T-helper 1 cell treated with Interleukin-12 subunit alpha and Interleukin-12 subunit beta and Interleukin-4 antibody, amounts not matched to agents 30 μg/mL and 1 μg/mL, for 36 hours (primary cell): Measurements from ENCODE around the gene HS6ST2.
"Not testable (repeated sequence)": the region's sequence is repeated elsewhere in the genome, so short reads cannot be mapped to it uniquely, and the experiment has no call there.

Source experiments
- H3K27ac Mint-ChIP-seq: one replicate; pipeline ENCODE4 v1.8.0; 2021; ENCODE audit warnings: mild to moderate bottlenecking, mixed read lengths
- H3K27me3 Mint-ChIP-seq: one replicate; pipeline ENCODE4 v1.8.0; 2021; ENCODE audit warnings: low read depth, mixed read lengths
- H3K36me3 Mint-ChIP-seq: one replicate; pipeline ENCODE4 v1.8.0; 2021; ENCODE audit warnings: low read depth, mixed read lengths
- H3K4me1 Mint-ChIP-seq: one replicate; pipeline ENCODE4 v1.8.0; 2021; ENCODE audit warnings: low read depth, mixed read lengths
- H3K4me3 Mint-ChIP-seq: one replicate; pipeline ENCODE4 v1.8.0; 2021; ENCODE audit warnings: mild to moderate bottlenecking, moderate library complexity, mixed read lengths
- H3K9me3 Mint-ChIP-seq: one replicate; pipeline ENCODE4 v1.8.0; 2021; ENCODE audit warnings: mixed read lengths

The HS6ST2 gene

DNA sequence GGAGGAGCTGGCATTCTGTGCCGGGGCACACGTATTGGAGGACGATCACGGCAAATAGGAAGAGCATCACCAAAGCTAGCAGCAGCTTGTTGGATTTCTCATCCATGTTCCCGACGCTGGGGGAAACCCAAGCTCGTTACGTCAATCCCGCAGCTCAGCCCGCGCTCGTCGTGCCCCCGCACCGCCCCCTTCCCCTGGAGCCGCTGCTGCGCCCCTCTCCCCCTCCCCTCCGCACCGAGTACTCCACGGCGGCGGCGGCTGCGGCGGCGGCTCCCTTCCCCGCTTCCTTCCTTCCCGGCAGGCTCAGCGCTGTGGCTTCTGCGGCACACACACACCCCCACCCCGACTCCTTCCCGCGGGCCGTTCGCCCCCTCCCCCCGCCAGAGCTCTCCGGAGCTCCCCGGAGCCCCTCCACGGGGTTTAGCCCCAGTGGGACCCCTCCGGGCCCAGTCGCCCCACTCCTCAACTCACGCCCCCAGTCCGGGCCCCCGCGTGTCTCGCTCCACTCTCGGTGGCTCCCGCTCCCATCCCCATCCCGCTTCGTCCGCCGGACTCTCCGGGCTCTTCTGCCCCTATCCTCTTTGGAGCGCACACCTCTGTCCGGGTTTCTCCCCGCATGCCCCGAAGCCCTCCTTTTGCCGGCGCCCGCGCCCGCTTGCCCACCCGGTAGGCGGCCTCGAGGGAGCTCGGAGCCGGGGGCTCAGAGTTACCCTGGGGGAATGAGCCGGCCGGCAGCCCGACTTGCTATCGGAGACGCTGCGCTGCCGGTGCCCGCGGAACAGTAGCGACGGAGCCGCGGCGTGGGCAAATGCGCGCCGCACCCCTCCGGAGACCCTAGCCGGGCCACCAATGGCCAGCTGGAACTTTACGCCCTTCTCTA is 978 bp downstream of the HS6ST2 start:
- H3K27ac Mint-ChIP-seq, result no peak overlapping the region
- H3K9me3 Mint-ChIP-seq, result no peaks in the 10 kb centered on the region
- H3K27me3 Mint-ChIP-seq, result peaks cover 49% of the 10 kb centered on the region
- no peaks in the 10 kb centered on the region for H3K36me3 Mint-ChIP-seq
- H3K4me1 Mint-ChIP-seq, result peaks cover 11% of the 10 kb centered on the region
- H3K4me3 Mint-ChIP-seq, result peak overlapping the region; percentile 74

- peaks cover 50% of the 10 kb centered on the region for H3K27me3 Mint-ChIP-seq
Observed at GRCh38 chrX:132956421-132957210, 1.8 kb downstream of the HS6ST2 start.

GRCh38 chrX:132955690-132956089 is 2.7 kb downstream of the HS6ST2 start:
- peaks cover 11% of the 10 kb centered on the region for H3K4me1 Mint-ChIP-seq
- H3K27me3 Mint-ChIP-seq, result peaks cover 59% of the 10 kb centered on the region
- no peak overlapping the region for H3K27ac Mint-ChIP-seq
- no peaks in the 10 kb centered on the region for H3K36me3 Mint-ChIP-seq
- no peaks in the 10 kb centered on the region for H3K9me3 Mint-ChIP-seq
- H3K4me3 Mint-ChIP-seq, result peak overlapping the region; percentile 80

More at GRCh38 chrX:132956421-132957210, 1.8 kb downstream of the HS6ST2 start:
- Mint-ChIP-seq H3K9me3 (no peaks in the 10 kb centered on the region), H3K36me3 (no peaks in the 10 kb centered on the region), H3K4me3 (peak overlapping the region; percentile 80), H3K4me1 (peaks cover 11% of the 10 kb centered on the region), H3K27ac (no peak overlapping the region)

DNA sequence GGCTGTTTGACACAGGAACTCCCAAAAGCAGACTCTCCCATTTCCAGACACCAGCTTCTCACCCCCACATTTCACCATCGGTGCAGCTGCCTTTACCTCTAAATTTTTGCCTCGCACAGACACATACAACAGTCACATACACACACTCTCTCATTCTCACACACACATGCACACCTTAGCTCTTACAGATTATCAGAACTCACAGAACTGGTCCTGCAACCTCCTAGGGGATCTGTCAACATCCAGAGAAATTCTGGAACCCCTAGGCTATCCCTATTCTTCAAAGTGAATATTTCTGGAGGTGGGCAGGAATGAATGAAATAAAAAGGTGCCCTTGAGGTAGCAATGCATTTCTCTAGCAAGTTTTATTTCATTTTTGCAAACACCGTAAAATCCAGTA is 4.1 kb downstream of the HS6ST2 start:
- Mint-ChIP-seq H3K36me3 (no peaks in the 10 kb centered on the region), H3K4me3 (no peak overlapping the region), H3K27me3 (peaks cover 56% of the 10 kb centered on the region), H3K27ac (no peak overlapping the region), H3K9me3 (no peaks in the 10 kb centered on the region), H3K4me1 (peaks cover 11% of the 10 kb centered on the region)

DNA sequence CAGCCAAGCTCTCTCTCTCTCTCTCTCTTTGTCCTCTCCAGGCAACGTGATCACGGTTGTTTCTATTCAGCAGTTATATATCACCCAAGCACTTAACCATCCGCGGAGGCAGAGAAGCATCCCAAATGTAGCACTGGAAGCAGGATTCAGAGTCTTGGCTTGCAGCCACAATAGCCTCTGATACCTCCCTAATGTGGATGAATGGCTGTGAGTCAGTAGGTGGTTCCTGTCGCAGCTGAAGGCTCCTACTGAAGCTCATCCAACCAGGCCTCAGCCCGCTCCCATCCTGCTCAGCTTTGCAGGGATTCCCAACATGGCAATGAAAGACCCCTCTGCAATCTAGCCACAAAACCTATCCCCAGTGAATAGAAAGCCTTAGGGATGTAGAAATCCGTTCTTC is 5.1 kb downstream of the HS6ST2 start:
- no peaks in the 10 kb centered on the region for H3K9me3 Mint-ChIP-seq
- no peak overlapping the region for H3K4me3 Mint-ChIP-seq
- H3K36me3 Mint-ChIP-seq, result no peaks in the 10 kb centered on the region
- H3K27ac Mint-ChIP-seq, result no peak overlapping the region
- H3K4me1 Mint-ChIP-seq, result peaks cover 11% of the 10 kb centered on the region
- peaks cover 47% of the 10 kb centered on the region for H3K27me3 Mint-ChIP-seq

GRCh38 chrX:132948648-132949260 is 9.7 kb downstream of the HS6ST2 start:
- no peak overlapping the region for H3K4me3 Mint-ChIP-seq
- H3K4me1 Mint-ChIP-seq, result peaks cover 2% of the 10 kb centered on the region
- no peak overlapping the region for H3K27ac Mint-ChIP-seq
- peaks cover 20% of the 10 kb centered on the region for H3K27me3 Mint-ChIP-seq
- H3K36me3 Mint-ChIP-seq, result no peaks in the 10 kb centered on the region
- no peaks in the 10 kb centered on the region for H3K9me3 Mint-ChIP-seq

DNA sequence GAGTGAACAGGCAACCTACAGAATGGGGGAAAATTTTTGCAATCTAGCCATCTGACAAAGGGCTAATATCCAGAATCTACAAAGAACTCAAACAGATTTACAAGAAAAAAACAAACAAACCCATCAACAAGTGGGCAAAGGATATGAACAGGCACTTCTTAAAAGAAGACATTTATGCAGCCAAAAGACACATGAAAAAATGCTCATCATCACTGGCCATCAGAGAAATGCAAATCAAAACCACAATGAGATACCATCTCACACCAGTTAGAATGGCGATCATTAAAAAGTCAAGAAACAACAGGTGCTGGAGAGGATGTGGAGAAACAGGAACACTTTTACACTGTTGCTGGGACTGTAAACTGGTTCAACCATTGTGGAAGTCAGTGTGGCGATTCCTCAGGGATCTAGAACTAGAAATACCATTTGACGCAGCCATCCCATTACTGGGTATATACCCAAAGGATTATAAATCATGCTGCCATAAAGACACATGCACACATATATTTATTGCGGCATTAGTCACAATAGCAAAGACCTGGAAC is 13.3 kb downstream of the HS6ST2 start:
- not testable (repeated sequence) for H3K9me3 Mint-ChIP-seq, H3K4me3 Mint-ChIP-seq, H3K27ac Mint-ChIP-seq, H3K27me3 Mint-ChIP-seq, H3K36me3 Mint-ChIP-seq, H3K4me1 Mint-ChIP-seq

DNA sequence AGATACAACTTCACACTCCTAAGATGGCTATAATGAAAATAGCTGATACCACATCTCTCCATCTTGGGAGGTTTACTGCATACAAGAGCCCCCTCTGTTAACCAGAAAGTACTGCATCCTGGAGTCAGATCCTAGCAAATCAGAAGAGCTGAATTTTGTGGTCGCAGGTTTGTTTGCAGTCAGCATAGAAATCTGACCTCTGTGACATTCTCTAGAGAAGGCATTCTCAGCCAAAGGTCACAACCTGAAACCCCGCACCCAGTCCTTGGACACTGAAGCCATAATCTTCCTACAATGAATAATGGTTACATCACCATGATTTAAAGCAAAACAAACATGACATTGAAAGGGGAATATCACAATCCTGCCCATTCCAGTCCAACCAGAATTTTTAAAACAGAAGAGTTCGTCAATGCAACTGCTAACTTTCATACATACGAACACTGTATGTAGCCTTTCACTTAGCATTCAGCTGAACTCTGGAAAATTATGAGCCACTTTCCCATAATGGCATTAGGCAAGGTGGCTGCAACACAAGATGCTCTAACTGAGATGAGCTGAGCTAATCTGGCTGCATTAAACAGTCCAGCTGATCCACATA is 17.6 kb downstream of the HS6ST2 start:
- no peaks in the 10 kb centered on the region for H3K9me3 Mint-ChIP-seq
- no peak overlapping the region for H3K4me3 Mint-ChIP-seq
- peaks cover 5% of the 10 kb centered on the region for H3K27me3 Mint-ChIP-seq
- H3K36me3 Mint-ChIP-seq, result no peaks in the 10 kb centered on the region
- H3K27ac Mint-ChIP-seq, result no peak overlapping the region
- H3K4me1 Mint-ChIP-seq, result no peaks in the 10 kb centered on the region

- H3K4me3 Mint-ChIP-seq, result no peak overlapping the region
- H3K4me1 Mint-ChIP-seq, result no peaks in the 10 kb centered on the region
- H3K27me3 Mint-ChIP-seq, result peaks cover 5% of the 10 kb centered on the region
- no peak overlapping the region for H3K27ac Mint-ChIP-seq
- no peaks in the 10 kb centered on the region for H3K36me3 Mint-ChIP-seq
- no peaks in the 10 kb centered on the region for H3K9me3 Mint-ChIP-seq
Observed at GRCh38 chrX:132933170-132933569, 25.3 kb downstream of the HS6ST2 start.

- Mint-ChIP-seq H3K36me3 (no peaks in the 10 kb centered on the region), H3K9me3 (no peaks in the 10 kb centered on the region), H3K27ac (no peak overlapping the region), H3K4me3 (no peak overlapping the region), H3K27me3 (no peaks in the 10 kb centered on the region), H3K4me1 (no peaks in the 10 kb centered on the region)
Observed at GRCh38 chrX:132924426-132924825, 34.0 kb downstream of the HS6ST2 start.

DNA sequence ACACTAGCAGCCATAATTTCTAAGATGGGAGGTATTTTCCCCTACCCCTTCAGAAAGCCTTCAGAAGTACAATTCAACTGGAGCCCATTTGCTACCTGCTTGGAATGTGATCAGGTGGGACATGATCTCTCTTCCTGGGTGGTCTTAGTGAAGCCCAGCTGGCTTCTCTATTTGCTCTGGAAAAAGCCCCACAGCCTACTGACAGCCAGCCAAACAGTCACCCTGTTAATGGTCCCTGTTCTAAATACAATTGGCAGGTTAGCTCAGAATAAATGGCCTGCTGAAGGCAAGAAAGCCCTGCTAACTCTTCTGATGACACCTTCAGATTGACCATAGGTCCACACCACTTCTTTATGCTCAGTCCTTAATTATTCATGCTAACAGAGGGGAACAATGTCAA is 39.9 kb downstream of the HS6ST2 start:
- no peaks in the 10 kb centered on the region for H3K27me3 Mint-ChIP-seq
- H3K9me3 Mint-ChIP-seq, result no peaks in the 10 kb centered on the region
- no peak overlapping the region for H3K4me3 Mint-ChIP-seq
- no peaks in the 10 kb centered on the region for H3K4me1 Mint-ChIP-seq
- H3K27ac Mint-ChIP-seq, result no peak overlapping the region
- no peaks in the 10 kb centered on the region for H3K36me3 Mint-ChIP-seq

GRCh38 chrX:132916349-132916748 is 42.1 kb downstream of the HS6ST2 start:
- no peaks in the 10 kb centered on the region for H3K27me3 Mint-ChIP-seq
- no peaks in the 10 kb centered on the region for H3K4me1 Mint-ChIP-seq
- H3K36me3 Mint-ChIP-seq, result no peaks in the 10 kb centered on the region
- no peak overlapping the region for H3K27ac Mint-ChIP-seq
- H3K4me3 Mint-ChIP-seq, result no peak overlapping the region
- no peaks in the 10 kb centered on the region for H3K9me3 Mint-ChIP-seq

- Mint-ChIP-seq H3K9me3 (no peaks in the 10 kb centered on the region), H3K27me3 (no peaks in the 10 kb centered on the region), H3K36me3 (no peaks in the 10 kb centered on the region), H3K27ac (no peak overlapping the region), H3K4me1 (no peaks in the 10 kb centered on the region), H3K4me3 (no peak overlapping the region)
Observed at GRCh38 chrX:132909643-132910042, 48.8 kb downstream of the HS6ST2 start.

- no peaks in the 10 kb centered on the region for H3K36me3 Mint-ChIP-seq
- no peak overlapping the region for H3K27ac Mint-ChIP-seq
- H3K4me3 Mint-ChIP-seq, result no peak overlapping the region
- H3K4me1 Mint-ChIP-seq, result no peaks in the 10 kb centered on the region
- no peaks in the 10 kb centered on the region for H3K27me3 Mint-ChIP-seq
- no peaks in the 10 kb centered on the region for H3K9me3 Mint-ChIP-seq
Observed at GRCh38 chrX:132908891-132909290, 49.5 kb downstream of the HS6ST2 start.
